HCT116 (cell line): ENCODE data around the gene ZNF892. TPM values are rescaled to one million over a fixed set of nuclear protein-coding genes. Genes with fewer than 3 reads are reported as not detected.

Source experiments
- ATAC-seq: fragments of 200-7000 bp; cut with Tn5 transposase; 2 replicates; pipeline ENCODE4 v1.9.1; 2020; ENCODE audit warnings: mild to moderate bottlenecking, moderate library complexity
- BruUV-seq: library from RNA; stranded (reverse); fragments of 400-500 nt; replicated peaks from 2 replicates; lab custom pipeline; 2021; lab: Mats Ljungman, UMichigan
- CTCF ChIA-PET: fragments of 300-600 bp; sonication (Branson Sonifier 250); formaldehyde crosslinking; loops from one replicate; lab custom pipeline; 2021; ENCODE audit warnings: antibody characterized with exemption; lab: Charles Lee
- POLR2A ChIA-PET: fragments of 300-600, 350-600 bp; sonication (Branson Sonifier 250); formaldehyde crosslinking; loops from one replicate; lab custom pipeline; 2021; ENCODE audit warnings: antibody characterized with exemption; lab: Charles Lee
- RAD21 ChIA-PET, 2 experiments: fragments of 300-600 bp; sonication (Branson Sonifier 250); formaldehyde crosslinking; loops; one replicate each; lab custom pipeline; 2023; ENCODE audit warnings: low total read pairs in 2 of 2; ENCODE audit not compliant: uncharacterized antibody in 2 of 2, unreplicated experiment in 2 of 2, low non-redundant PET in 1 of 2; lab: Charles Lee
- DNase-seq: peaks from one replicate; pipeline ENCODE4 v3.0.0-alpha.2; 2010; ENCODE audit warnings: low read depth, low spot score
- H2AFZ ChIP-seq: fragments of 200-600 bp; shearing (Covaris generic), sonication (generic); 2 replicates; pipeline ENCODE4 v1.6.1; 2017; ENCODE audit warnings: low read depth, mixed run types, mixed read lengths, antibody characterized with exemption, low read length; ENCODE audit not compliant: poor library complexity, severe bottlenecking
- H3K27ac ChIP-seq: 2 replicates; pipeline ENCODE4 v1.5.1; 2012; ENCODE audit warnings: low read depth, low read length
- H3K27me3 ChIP-seq: fragments of 200-600 bp; sonication (generic); 2 replicates; pipeline ENCODE4 v1.6.1; 2016; ENCODE audit warnings: mixed run types, low read length, mixed read lengths; ENCODE audit not compliant: insufficient read depth
- H3K36me3 ChIP-seq, 2 experiments: fragments of 200-500 bp in 1 of 2; fragments of 200-600 bp in 1 of 2; sonication (Bioruptor generic) in 1 of 2; sonication (generic) in 1 of 2; 2 replicates each; pipeline versions ENCODE4 v1.5.1 to v1.6.1; 2014 to 2016; ENCODE audit warnings: low read length in 2 of 2, inconsistent platforms in 1 of 2, mixed read lengths in 1 of 2, mixed run types in 1 of 2; ENCODE audit not compliant: insufficient read depth in 2 of 2, control insufficient read depth in 1 of 2
- H3K4me1 ChIP-seq, 2 experiments: fragments of 200-600 bp in 1 of 2; sonication (generic) in 1 of 2; 2 replicates each; pipeline versions ENCODE4 v1.5.1 to v1.6.1; 2012 to 2017; ENCODE audit warnings: low read length in 2 of 2, inconsistent platforms in 1 of 2, mild to moderate bottlenecking in 1 of 2, mixed read lengths in 1 of 2, mixed run types in 1 of 2, moderate library complexity in 1 of 2; ENCODE audit not compliant: insufficient read depth in 2 of 2, control insufficient read depth in 1 of 2
- H3K4me2 ChIP-seq: fragments of 200-600 bp; sonication (generic); 2 replicates; pipeline ENCODE4 v1.6.1; 2017; ENCODE audit warnings: mixed run types, low read length, mixed read lengths
- H3K4me3 ChIP-seq, 2 experiments: fragments of 200-600 bp in 1 of 2; sonication (generic) in 1 of 2; replicated peaks in 1 of 2; 2 replicates each; pipeline ENCODE4 v1.5.1; 2011 to 2016; ENCODE audit warnings: low read length in 2 of 2, control low read depth in 1 of 2, low read depth in 1 of 2, mild to moderate bottlenecking in 1 of 2, mixed read lengths in 1 of 2, mixed run types in 1 of 2
- H3K79me2 ChIP-seq: fragments of 200-600 bp; sonication (generic); 2 replicates; pipeline ENCODE4 v1.6.1; 2017; ENCODE audit warnings: mild to moderate bottlenecking, mixed run types, low read length, moderate library complexity, mixed read lengths; ENCODE audit not compliant: insufficient read depth
- H3K9ac ChIP-seq: fragments of 200-600 bp; sonication (generic); 2 replicates; pipeline ENCODE4 v1.6.1; 2016; ENCODE audit warnings: low read length, mixed read lengths
- H3K9me2 ChIP-seq: fragments of 200-600 bp; sonication (generic), shearing (Covaris generic); 2 replicates; pipeline ENCODE4 v1.6.1; 2017; ENCODE audit warnings: mixed run types, mild to moderate bottlenecking, moderate library complexity; ENCODE audit not compliant: insufficient read depth
- H3K9me3 ChIP-seq, 2 experiments: fragments of 200-500 bp in 1 of 2; fragments of 200-600 bp in 1 of 2; sonication (Bioruptor generic) in 1 of 2; sonication (generic) in 1 of 2; 2 replicates each; pipeline ENCODE4 v1.6.1; 2014 to 2017; ENCODE audit warnings: low read length in 2 of 2, mixed read lengths in 2 of 2, inconsistent platforms in 1 of 2, low read depth in 1 of 2, mild to moderate bottlenecking in 1 of 2, mixed run types in 1 of 2, moderate library complexity in 1 of 2; ENCODE audit not compliant: control insufficient read depth in 1 of 2, insufficient read depth in 1 of 2
- H4K20me1 ChIP-seq: fragments of 200-600 bp; sonication (generic), shearing (Covaris generic); 2 replicates; pipeline ENCODE4 v1.6.1; 2017; ENCODE audit warnings: mixed run types, mild to moderate bottlenecking, moderate library complexity; ENCODE audit not compliant: insufficient read depth
- ATF3 ChIP-seq: IDR thresholded peaks from 2 replicates; pipeline ENCODE4 v1.6.1; 2012
- CBX3 ChIP-seq: IDR thresholded peaks from 2 replicates; pipeline ENCODE4 v1.6.1; 2012; ENCODE audit warnings: low read depth
- CEBPB ChIP-seq: IDR thresholded peaks from 2 replicates; pipeline ENCODE4 v1.6.1; 2012; ENCODE audit warnings: low read depth
- CTCF ChIP-seq, 3 experiments: fragments of 200-600 bp in 1 of 3; sonication (generic) in 1 of 3; IDR thresholded peaks in 2 of 3; conservative IDR thresholded peaks in 1 of 3; 2 replicates each; pipeline ENCODE4 v1.5.1; 2012 to 2017; ENCODE audit warnings: low read depth in 2 of 3, low read length in 2 of 3, antibody characterized with exemption in 1 of 3, borderline replicate concordance in 1 of 3, control low read depth in 1 of 3, mild to moderate bottlenecking in 1 of 3, mixed read lengths in 1 of 3, mixed run types in 1 of 3, moderate library complexity in 1 of 3; ENCODE audit not compliant: insufficient read depth in 1 of 3
- EGR1 ChIP-seq: IDR thresholded peaks from 2 replicates; pipeline ENCODE4 v1.6.1; 2012; ENCODE audit warnings: low read depth
- ELF1 ChIP-seq: IDR thresholded peaks from 2 replicates; pipeline ENCODE4 v1.6.1; 2012; ENCODE audit warnings: low read depth, borderline replicate concordance
- EZH2phosphoT487 ChIP-seq: fragments of 200-600 bp; IDR thresholded peaks from 2 replicates; pipeline ENCODE4 v1.6.1; 2018; ENCODE audit warnings: antibody characterized with exemption, borderline replicate concordance
- FOSL1 ChIP-seq: IDR thresholded peaks from 2 replicates; pipeline ENCODE4 v1.6.1; 2012; ENCODE audit warnings: low read depth
- JUND ChIP-seq: IDR thresholded peaks from 2 replicates; pipeline ENCODE4 v1.6.1; 2012
- MAX ChIP-seq: IDR thresholded peaks from 2 replicates; pipeline ENCODE4 v1.6.1; 2012
- POLR2A ChIP-seq: IDR thresholded peaks from 2 replicates; pipeline ENCODE4 v1.7.0; 2011; ENCODE audit warnings: borderline replicate concordance; ENCODE audit not compliant: insufficient read depth, insufficient read length; ENCODE audit errors: extremely low read depth
- POLR2AphosphoS5 ChIP-seq: IDR thresholded peaks from 2 replicates; pipeline ENCODE4 v1.6.1; 2011; ENCODE audit warnings: mild to moderate bottlenecking, low read depth, low read length, moderate library complexity
- RAD21 ChIP-seq: IDR thresholded peaks from 2 replicates; pipeline ENCODE4 v1.6.1; 2012; ENCODE audit warnings: low read depth, mild to moderate bottlenecking
- REST ChIP-seq: IDR thresholded peaks from 2 replicates; pipeline ENCODE4 v1.6.1; 2012; ENCODE audit warnings: low read depth
- SP1 ChIP-seq: IDR thresholded peaks from 2 replicates; pipeline ENCODE4 v1.6.1; 2012; ENCODE audit warnings: low read depth
- TCF7L2 ChIP-seq: IDR thresholded peaks from 2 replicates; pipeline ENCODE4 v1.7.0; 2011; ENCODE audit warnings: borderline replicate concordance, inconsistent platforms; ENCODE audit not compliant: insufficient read depth, insufficient read length; ENCODE audit errors: extremely low read depth
- YY1 ChIP-seq: IDR thresholded peaks from 2 replicates; pipeline ENCODE4 v1.6.1; 2011; ENCODE audit warnings: low read length, low read depth, moderate library complexity, mild to moderate bottlenecking; ENCODE audit not compliant: insufficient replicate concordance; ENCODE audit errors: extremely low read depth
- ZFX ChIP-seq: fragments of 450-650 bp; IDR thresholded peaks from 2 replicates; pipeline ENCODE4 v1.6.1; 2017
- ZNF274 ChIP-seq: fragments of 200-500 bp; sonication (Bioruptor generic); IDR thresholded peaks from 2 replicates; pipeline ENCODE4 v1.6.1; 2014; ENCODE audit warnings: mild to moderate bottlenecking, low read depth, low read length, inconsistent platforms
- intact Hi-C: fragments of 100-400 bp; cut with micrococcal nuclease; formaldehyde crosslinking; loops from 2 replicates; pipeline ENCODE4 v1.10.0; 2022
- total RNA-seq: library from RNA; stranded (reverse); gene quantifications from one replicate; pipeline ENCODE4 v1.2.1, GENCODE V29; 2021; ENCODE audit not compliant: unreplicated experiment

Gene ZNF892
- total RNA-seq, 1 experiment from 2014 or later, result 0.27 TPM

- intact Hi-C loops, result no loop called here
- Histone ChIP-seq H3K36me3 (no peaks in the 10 kb centered on the region), H3K27ac (no peak overlapping the region), H3K4me3 (no peak overlapping the region), H2AFZ (no peak overlapping the region), H4K20me1 (no peaks in the 10 kb centered on the region), H3K9me2 (no peaks in the 10 kb centered on the region), H3K9ac (no peak overlapping the region)
- DNase-seq (no peak), ATAC-seq (no peak)
- POLR2A ChIA-PET, result no interaction called here
- no TSS peak for BruUV-seq
- no peak for TF ChIP-seq CEBPB
- no peak for TF ChIP-seq FOSL1
- no peak for TF ChIP-seq YY1
- no peak for TF ChIP-seq ZFX
- no peak for TF ChIP-seq REST
- TF ChIP-seq JUND, result no peak
- TF ChIP-seq POLR2AphosphoS5, result no peak
- no peak for TF ChIP-seq CBX3
- no peak for TF ChIP-seq POLR2A
- TF ChIP-seq MAX, result no peak
- TF ChIP-seq CTCF (IDR thresholded peaks at IDR 0.05 in 2 of 3, conservative IDR thresholded peaks at IDR 0.05 in 1 of 3; ENCODE audit: borderline replicate concordance in 1 of 3, insufficient read depth in 1 of 3, low read depth in 2 of 3, low read length in 2 of 3), result no peak
- no peak for TF ChIP-seq EZH2phosphoT487
- no peak for TF ChIP-seq SP1
- TF ChIP-seq RAD21, result no peak
- no peak for TF ChIP-seq ZNF274
- no peak for TF ChIP-seq TCF7L2
- TF ChIP-seq EGR1, result no peak
- no peak for TF ChIP-seq ELF1
- TF ChIP-seq ATF3, result no peak
- TF ChIP-seq, all 23 proteins: peak for 0
- CTCF ChIA-PET, result no interaction called here
- Histone ChIP-seq H3K4me1 (peaks cover 0 to 5% of the 10 kb centered on the region in 2 experiments; a peak in 1 of 4 replicates), H3K9me3 (peaks cover 12 to 15% of the 10 kb centered on the region in 2 experiments; a peak in 3 of 4 replicates), H3K79me2 (no peaks in the 10 kb centered on the region), H3K27me3 (no peaks in the 10 kb centered on the region), H3K4me2 (no peak overlapping the region; the same call in 1 of the 2 replicates)
- RAD21 ChIA-PET, result no interaction called here
Observed at GRCh38 chr2:95208106-95208505, 785 bp downstream of the ZNF892 start.
